Colonic mucosa (tissue), 4 donors: Measurements from ENCODE around the gene MATN4. TPM values are rescaled to one million over a fixed set of nuclear protein-coding genes. Genes with fewer than 3 reads are reported as not detected.

Experiments used
- DNase-seq: peaks from one replicate; pipeline ENCODE4 v3.0.0-alpha.2; 2020
- H3K27ac ChIP-seq: fragments of 200-600 bp; one replicate; pipeline ENCODE4 v1.8.0; 2021
- H3K27me3 ChIP-seq: fragments of 200-600 bp; one replicate; pipeline ENCODE4 v1.8.0; 2021
- H3K36me3 ChIP-seq: fragments of 200-600 bp; one replicate; pipeline ENCODE4 v1.8.0; 2021
- H3K4me1 ChIP-seq: fragments of 200-600 bp; one replicate; pipeline ENCODE4 v1.8.0; 2021; ENCODE audit warnings: mild to moderate bottlenecking
- H3K4me3 ChIP-seq: fragments of 200-600 bp; one replicate; pipeline ENCODE4 v1.8.0; 2021
- H3K9ac ChIP-seq, 2 donors: one replicate each; pipeline ENCODE4 v1.7.0; 2013; ENCODE audit warnings: control low read depth in 2 of 2, low read depth in 2 of 2, low read length in 2 of 2
- H3K9me3 ChIP-seq: fragments of 200-600 bp; one replicate; pipeline ENCODE4 v1.8.0; 2021
- CTCF ChIP-seq: fragments of 200-600 bp; IDR thresholded peaks from one replicate; pipeline ENCODE4 v1.8.0; 2022; ENCODE audit warnings: antibody characterized with exemption, mild to moderate bottlenecking
- intact Hi-C: fragments of 100-400 bp; cut with DNase I; formaldehyde crosslinking; loops from one replicate; pipeline ENCODE4 v1.14.1; 2022
- total RNA-seq, 2 donors: library from RNA; stranded (reverse); fragmentation: NEBNext Ultra II Directional in 1 of 2; extraction: Animal tissue kit (Norgen Biotek cat#: 25700) in 1 of 2; gene quantifications; one replicate each; pipeline ENCODE4 v1.2.1, GENCODE V29; 2021
- donor health status: healthy.
- donor health status: DM: no; HTN: no; CAD: no.
- donor health status: DM: no; HTN: no; CAD: no.

MATN4 gene
- total RNA-seq, 2 donors from 2014 or later: 0.47 TPM; not detected in 1

- peak; percentile 73 for TF ChIP-seq CTCF
- Histone ChIP-seq H3K4me3 (no peak overlapping the region), H3K4me1 (peaks cover 5% of the 10 kb centered on the region), H3K9ac (no peak overlapping the region), H3K9me3 (no peaks in the 10 kb centered on the region), H3K36me3 (no peaks in the 10 kb centered on the region), H3K27ac (no peak overlapping the region), H3K27me3 (peaks cover 7% of the 10 kb centered on the region)
- intact Hi-C loops: loop anchor here (5.0 to 10.0 kb wide), 4 partner anchors 54 to 246 kb away; no protein-coding TSS in a partner anchor
- peak; percentile 87 for DNase-seq
Observed at GRCh38 chr20:45290677-45291355, 17.3 kb downstream of the MATN4 start.

DNA sequence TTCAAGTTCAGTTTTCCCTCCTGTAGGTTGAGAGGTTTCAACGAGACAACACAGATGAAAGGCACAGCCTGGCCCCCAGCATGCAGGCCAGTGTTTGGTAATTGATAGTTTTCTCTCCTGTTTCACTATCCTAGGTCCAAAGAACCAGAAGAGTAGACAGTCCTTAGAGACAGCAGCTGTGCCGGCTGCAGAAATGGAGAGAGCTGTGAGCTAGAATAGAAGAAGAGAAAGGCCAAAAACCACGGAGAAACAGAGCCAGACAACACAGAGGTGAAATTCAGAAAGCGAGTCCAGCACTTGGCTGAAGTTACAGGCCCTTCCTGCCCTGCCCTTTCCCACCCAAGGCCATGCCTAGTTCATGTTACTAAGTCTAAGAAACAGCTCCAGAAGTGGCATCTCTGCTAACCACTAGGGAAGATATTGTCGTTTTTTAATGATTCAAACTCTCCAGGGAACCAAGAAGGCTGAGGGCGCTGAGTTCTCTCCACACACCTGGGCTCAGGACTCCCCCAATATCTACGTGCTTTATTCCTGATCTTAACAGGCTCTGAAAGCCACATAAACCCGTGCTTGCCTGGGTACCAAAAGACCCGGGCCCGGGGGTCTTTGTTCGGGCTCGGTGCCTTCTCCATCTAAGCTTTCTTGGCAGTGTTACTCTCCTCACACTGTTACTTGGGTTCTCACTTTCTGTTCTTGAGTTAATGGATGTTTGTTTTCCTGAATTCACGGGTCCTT is 18.0 kb downstream of the MATN4 start:
- no peaks in the 10 kb centered on the region for H3K36me3 ChIP-seq
- intact Hi-C loops: loop anchor here (5.0 to 10.0 kb wide), 4 partner anchors 53 to 245 kb away; no protein-coding TSS in a partner anchor
- no peaks in the 10 kb centered on the region for H3K9me3 ChIP-seq
- peaks cover 7% of the 10 kb centered on the region for H3K27me3 ChIP-seq
- peaks cover 5% of the 10 kb centered on the region for H3K4me1 ChIP-seq
- DNase-seq: no peak
- TF ChIP-seq CTCF: no peak
- H3K4me3 ChIP-seq: no peak overlapping the region
- no peak overlapping the region for H3K9ac ChIP-seq
- H3K27ac ChIP-seq: no peak overlapping the region

DNA sequence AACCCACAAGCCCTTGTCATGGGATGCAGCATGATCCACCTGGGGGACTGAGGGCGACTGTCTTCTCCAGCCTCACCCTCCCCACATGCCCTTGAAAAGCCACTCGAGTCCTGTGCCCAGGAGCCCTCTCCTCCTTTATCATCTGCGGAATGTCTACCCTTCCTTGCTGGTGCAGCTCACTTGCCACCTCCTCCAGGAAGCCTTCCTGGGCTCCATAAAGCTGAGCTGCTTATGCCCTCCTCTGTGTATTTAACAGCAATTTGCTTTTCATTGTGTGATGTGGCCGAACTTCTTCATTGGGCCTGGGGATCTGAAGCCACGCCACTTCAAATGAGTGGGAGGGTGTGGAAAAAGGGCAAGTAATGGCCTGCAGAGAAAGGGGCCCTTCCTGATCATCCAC is 19.2 kb downstream of the MATN4 start:
- intact Hi-C loops: no loop called here
- no peak for DNase-seq
- TF ChIP-seq CTCF: no peak

DNA sequence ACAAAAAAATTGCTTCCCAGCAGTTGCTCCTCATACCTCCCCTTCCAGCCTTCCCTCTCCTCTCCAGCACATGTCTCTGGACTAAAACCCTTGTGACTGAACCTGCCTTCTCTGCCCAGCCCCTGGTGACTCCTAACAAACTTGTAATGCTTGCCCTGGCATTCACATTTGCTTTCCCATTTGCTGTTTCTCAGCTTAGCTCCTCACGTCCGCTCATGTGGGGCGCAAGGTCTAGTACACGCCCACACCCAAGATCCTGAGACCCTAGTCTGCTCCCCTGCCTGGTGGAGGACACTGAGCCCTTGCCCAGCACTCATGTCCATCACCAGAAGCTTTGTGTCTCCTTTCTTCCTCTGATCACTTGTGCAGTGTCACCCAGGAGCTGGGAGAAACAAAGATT is 19.7 kb downstream of the MATN4 start:
- intact Hi-C loops: no loop called here
- no peak for TF ChIP-seq CTCF

More for the DNA sequence above, 19.2 kb downstream of the MATN4 start:
- no peak overlapping the region for H3K9ac ChIP-seq
- no peaks in the 10 kb centered on the region for H3K36me3 ChIP-seq
- peaks cover 5% of the 10 kb centered on the region for H3K4me1 ChIP-seq
- no peaks in the 10 kb centered on the region for H3K27me3 ChIP-seq
- no peak overlapping the region for H3K4me3 ChIP-seq
- H3K9me3 ChIP-seq: no peaks in the 10 kb centered on the region
- no peak overlapping the region for H3K27ac ChIP-seq

DNA sequence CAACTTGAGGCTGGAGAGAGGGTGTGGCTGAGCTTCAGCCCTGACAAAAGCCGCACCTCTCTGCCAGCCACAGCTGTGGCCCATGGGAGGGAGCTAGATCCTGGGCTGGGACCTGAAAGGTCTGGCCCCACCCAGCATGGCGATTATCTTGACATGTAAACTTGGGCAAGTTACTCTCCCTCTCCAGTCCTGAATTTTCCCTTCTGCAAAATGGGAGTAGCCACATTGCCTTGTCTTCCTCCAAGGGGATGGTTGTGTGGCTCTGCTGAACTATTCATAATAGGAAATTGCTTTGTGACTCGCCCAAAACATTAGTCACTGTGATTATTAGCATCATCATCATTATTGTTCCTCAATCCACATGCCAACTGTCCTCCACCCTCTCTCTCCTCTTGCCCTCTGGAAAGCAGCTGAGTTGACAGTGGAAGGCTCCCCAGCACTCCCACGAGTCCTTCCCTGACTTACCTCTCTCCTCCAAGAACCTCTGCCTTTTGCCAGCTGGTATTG is 24.5 kb downstream of the MATN4 start:
- no peaks in the 10 kb centered on the region for H3K27me3 ChIP-seq
- intact Hi-C loops: no loop called here
- no peak for TF ChIP-seq CTCF
- no peak overlapping the region for H3K27ac ChIP-seq
- no peak overlapping the region for H3K9ac ChIP-seq
- no peak overlapping the region for H3K4me3 ChIP-seq
- H3K4me1 ChIP-seq: no peaks in the 10 kb centered on the region
- DNase-seq: no peak
- no peaks in the 10 kb centered on the region for H3K9me3 ChIP-seq
- no peaks in the 10 kb centered on the region for H3K36me3 ChIP-seq

More for the DNA sequence above, 19.7 kb downstream of the MATN4 start:
- Histone ChIP-seq H3K36me3 (no peaks in the 10 kb centered on the region), H3K27me3 (no peaks in the 10 kb centered on the region), H3K4me3 (no peak overlapping the region), H3K9me3 (no peaks in the 10 kb centered on the region), H3K27ac (no peak overlapping the region), H3K4me1 (peaks cover 5% of the 10 kb centered on the region), H3K9ac (no peak overlapping the region)
- no peak for DNase-seq
